HG03039 (cell line): ENCODE measurements around the gene CCNH.

Experiments used
- ATAC-seq: cut with Tn5 transposase; IDR thresholded peaks from one replicate; pipeline ENCODE4 v1.9.1; 2021; ENCODE audit warnings: mild to moderate bottlenecking, moderate library complexity; ENCODE audit not compliant: unreplicated experiment

The CCNH gene

GRCh38 chr5:87412630-87413342, at the start of gene CCNH:
CCNH (minus strand) TSS chr5:87412930; CDS start chr5:87412794, 136 bp downstream.
- ATAC-seq = peak; percentile 100

- ATAC-seq = no peak
These were observed 45.0 kb upstream of the CCNH start for GRCh38 chr5:87457706-87458105.

DNA sequence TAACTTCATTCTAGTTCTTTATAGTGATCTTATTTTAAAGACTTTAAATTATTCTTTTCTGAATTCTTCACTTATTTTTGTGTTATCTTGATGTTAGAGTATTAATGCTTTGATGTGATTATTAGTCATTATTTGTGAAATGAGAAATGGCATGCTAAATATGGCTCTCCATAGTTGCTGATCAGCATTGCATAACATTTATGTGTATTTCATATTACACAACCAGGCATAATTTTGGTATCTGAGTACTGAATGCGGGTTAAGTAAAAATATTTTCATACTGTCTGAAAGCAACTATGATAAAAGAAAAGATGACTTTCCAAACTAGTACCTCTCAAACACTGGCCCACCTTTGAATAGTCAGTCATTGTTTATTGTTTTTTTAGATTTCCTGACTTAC, 41.1 kb upstream of the CCNH start:
- ATAC-seq = no peak

- no peak for ATAC-seq
These were observed 40.1 kb upstream of the CCNH start for GRCh38 chr5:87452837-87453236.

DNA sequence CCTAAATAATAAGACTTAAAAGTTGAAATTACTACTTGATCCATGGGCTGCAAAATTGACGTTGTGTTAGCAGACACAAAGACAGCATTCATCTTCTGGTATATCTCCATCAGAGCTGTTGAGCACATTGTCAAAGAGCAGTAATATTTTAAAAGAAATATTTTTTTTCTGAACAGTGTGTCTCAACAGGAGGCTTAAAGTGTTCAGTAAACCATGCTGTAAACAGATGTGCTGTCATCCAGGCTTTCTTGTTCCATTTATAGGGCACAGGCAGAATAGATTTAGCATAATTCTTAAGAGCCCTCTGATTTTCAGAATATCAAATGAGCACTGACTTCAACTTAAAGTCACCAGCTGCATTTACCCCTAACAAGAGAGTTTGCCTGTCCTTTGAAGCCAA, 29.7 kb upstream of the CCNH start:
- no peak for ATAC-seq

DNA sequence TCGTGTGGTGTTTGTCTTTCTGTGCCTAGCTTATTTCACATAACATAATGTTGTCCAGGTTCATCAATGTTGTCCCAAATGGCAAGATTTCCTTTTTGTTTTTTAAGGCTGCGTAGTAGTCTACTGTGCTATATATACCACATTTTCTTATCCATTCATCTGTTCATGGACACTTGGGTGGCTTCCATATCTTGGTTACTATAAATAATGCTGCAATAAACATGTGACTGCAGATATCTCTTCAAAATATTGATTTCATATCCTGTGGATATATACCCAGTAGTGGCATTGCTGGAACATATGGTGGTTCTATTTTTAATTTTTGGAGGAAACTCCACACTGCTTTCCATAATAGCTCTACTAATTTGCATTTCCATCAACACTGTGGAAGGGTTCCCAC, 25.5 kb upstream of the CCNH start:
- no peak for ATAC-seq

- ATAC-seq = no peak
These were observed 25.0 kb upstream of the CCNH start for GRCh38 chr5:87437724-87438123.

- ATAC-seq = no peak
These were observed 22.5 kb upstream of the CCNH start for GRCh38 chr5:87435144-87435694.

DNA sequence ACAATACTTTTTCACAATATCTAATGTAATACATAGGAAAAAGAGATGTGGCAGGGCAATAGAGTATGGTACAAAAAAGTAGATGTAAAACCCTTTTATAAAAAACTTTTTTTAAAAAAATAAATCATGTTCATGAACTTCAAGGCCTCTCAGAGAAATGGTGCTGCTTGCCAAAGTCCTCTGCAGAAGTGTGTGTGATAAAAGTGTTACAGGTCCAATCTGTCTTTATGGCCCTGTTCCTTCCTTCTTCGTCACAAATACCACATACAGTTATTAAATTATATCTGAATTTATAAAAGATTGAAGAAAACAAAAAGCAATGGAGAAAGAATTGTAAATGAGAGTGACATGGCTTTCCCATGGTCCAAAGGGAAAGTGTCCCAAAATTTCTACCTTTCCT, 21.7 kb upstream of the CCNH start:
- no peak for ATAC-seq

GRCh38 chr5:87433945-87434344, 21.2 kb upstream of the CCNH start:
- no peak for ATAC-seq

DNA sequence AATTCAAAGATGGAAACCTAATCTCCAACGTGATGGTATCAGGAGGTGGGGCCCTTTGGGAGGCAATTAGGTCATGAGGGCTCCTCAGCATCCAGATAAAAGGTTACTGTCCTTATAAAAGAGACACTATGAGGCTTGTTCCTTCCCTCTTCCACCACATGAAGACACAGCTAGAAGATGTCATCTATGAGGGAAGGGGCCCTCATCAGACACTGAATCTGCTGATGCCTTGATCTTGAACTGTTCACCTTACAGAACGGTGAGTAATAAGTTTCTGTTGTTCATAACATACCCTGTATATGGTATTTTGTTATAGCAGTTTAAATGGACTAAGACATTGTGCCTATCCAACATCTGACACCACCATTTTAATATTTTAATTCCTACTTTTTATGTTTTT, 19.7 kb upstream of the CCNH start:
- no peak for ATAC-seq

GRCh38 chr5:87430863-87431457, 18.2 kb upstream of the CCNH start:
- ATAC-seq = no peak

GRCh38 chr5:87423755-87424154, 11.0 kb upstream of the CCNH start:
- ATAC-seq = no peak

GRCh38 chr5:87421307-87421706, 8.6 kb upstream of the CCNH start:
- ATAC-seq = no peak

- ATAC-seq = no peak
These were observed 5.8 kb upstream of the CCNH start for GRCh38 chr5:87418506-87418905.

GRCh38 chr5:87413343-87413645, 564 bp upstream of the CCNH start:
- ATAC-seq = no peak

DNA sequence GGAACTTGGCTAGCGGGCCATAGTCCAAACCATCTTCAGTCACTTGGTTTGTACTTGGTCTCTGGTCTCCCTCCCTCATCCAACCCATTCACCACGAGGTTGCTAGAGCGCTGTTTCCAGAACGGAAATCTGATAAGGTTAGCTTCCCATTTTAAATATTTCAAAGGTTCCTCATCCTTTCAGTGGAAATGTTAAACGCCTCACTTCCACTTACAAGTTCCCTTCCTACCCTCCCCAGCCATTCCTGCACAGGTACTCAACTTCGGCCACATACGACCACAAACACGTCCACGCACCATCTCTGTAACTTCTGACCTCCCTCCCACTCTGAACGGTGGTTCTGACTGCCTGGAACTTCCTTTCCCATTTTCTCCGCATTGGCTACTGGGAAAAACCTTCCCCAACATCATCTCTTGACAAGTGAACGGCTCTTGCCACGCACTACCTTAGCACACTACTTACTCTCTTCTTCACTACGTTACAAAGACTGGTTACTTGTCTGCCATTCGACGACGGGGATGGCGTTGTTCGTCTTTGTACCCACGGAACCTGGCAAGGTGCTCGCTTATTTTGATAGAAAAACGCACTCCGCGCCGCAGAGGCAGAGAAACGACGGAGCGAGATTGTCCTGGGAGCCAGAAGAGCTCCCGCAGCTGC, 629 bp downstream of the CCNH start:
- peak; percentile 5 for ATAC-seq

DNA sequence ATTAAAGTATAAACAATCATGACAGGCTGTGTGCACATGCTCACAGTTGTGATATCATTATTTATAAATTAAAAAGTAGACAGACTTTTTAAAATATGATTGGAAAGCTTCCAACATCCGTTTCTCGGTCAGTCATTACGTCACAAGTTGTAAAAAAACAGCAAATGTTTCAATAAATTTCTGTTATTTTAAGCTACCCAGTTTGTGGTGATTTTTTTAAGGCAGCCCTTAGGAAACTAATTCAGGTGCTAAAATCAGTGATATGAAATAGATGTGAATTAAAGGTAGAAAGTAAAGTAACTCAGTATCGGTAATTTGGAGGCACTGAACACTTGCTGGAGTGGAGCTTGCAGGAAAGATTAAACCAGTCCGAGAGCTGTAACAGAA, 1.2 kb downstream of the CCNH start:
- ATAC-seq = no peak

- ATAC-seq = no peak
These were observed 1.8 kb downstream of the CCNH start for GRCh38 chr5:87410931-87411330.

GRCh38 chr5:87408204-87408603, 4.5 kb downstream of the CCNH start:
- ATAC-seq = no peak

DNA sequence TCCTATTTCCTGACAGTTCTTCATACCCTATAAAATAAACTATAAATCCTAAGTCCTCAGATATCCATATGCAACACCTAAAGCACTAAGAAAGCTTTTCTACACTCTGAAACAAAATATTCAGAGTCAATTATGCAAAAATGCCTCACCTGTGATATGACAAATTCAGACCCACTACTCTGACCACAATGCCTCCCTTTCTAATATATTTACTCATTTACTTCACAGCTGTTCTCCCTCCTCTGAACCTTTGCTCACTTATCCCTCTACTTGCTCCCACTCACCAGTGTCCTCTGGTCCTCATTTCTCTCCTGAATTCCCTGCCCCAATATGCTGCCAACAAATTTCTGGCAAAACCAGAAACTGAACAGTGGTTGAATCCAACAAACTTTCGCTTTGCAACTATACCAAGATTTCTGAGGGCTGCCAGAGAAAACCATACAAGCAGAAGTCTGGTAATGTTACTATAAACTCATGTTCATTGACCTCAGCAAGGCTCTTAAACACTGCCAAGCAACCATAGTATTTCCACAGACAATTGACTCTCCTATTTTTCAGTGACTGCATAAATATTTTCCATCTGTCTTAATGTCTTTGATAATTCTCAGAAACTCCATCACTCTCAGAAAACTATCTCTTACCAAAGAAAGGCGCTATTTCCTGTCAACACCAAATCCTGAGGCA, 7.1 kb downstream of the CCNH start:
- no peak for ATAC-seq

GRCh38 chr5:87404359-87404758, 8.4 kb downstream of the CCNH start:
- no peak for ATAC-seq
